CD4-positive, alpha-beta memory T cell (primary cell): ENCODE measurements around the gene MBNL1. TPM values are rescaled to one million over a fixed set of nuclear protein-coding genes. Genes with fewer than 3 reads are reported as not detected.
A peak's percentile ranks its signal among the peaks of the same experiment; 100 is the strongest.

ENCODE experiments used
- CTCF ChIA-PET: fragments of 350-600 bp; sonication (Branson Sonifier 250); formaldehyde crosslinking; loops from one replicate; lab custom pipeline; 2021; ENCODE audit warnings: inconsistent platforms; ENCODE audit not compliant: partially characterized antibody; lab: Charles Lee
- POLR2A ChIA-PET: fragments of 350-600 bp; sonication (Branson Sonifier 250); formaldehyde crosslinking; loops from one replicate; lab custom pipeline; 2021; ENCODE audit not compliant: partially characterized antibody; lab: Charles Lee
- DNase-seq, 5 donors: peaks; one replicate each; pipeline versions ENCODE4 v3.0.0 to v3.0.0-alpha.2; 2020 to 2022; ENCODE audit warnings: mixed read lengths in 1 of 5
- H3K27ac ChIP-seq: one replicate; pipeline ENCODE4 v1.7.0; 2013; ENCODE audit warnings: low read depth, low read length
- H3K27me3 ChIP-seq: 2 replicates; pipeline ENCODE4 v1.7.0; 2013; ENCODE audit warnings: mild to moderate bottlenecking, low read length, moderate library complexity; ENCODE audit not compliant: insufficient read depth
- H3K36me3 ChIP-seq: 2 replicates; pipeline ENCODE4 v1.7.0; 2013; ENCODE audit warnings: mild to moderate bottlenecking, low read length, moderate library complexity; ENCODE audit not compliant: insufficient read depth
- H3K4me1 ChIP-seq: 2 replicates; pipeline ENCODE4 v1.7.0; 2013; ENCODE audit warnings: mild to moderate bottlenecking, low read length, moderate library complexity; ENCODE audit not compliant: insufficient read depth
- H3K4me3 ChIP-seq, 2 donors: one replicate each; pipeline ENCODE4 v1.7.0; 2013; ENCODE audit warnings: low read length in 2 of 2, mild to moderate bottlenecking in 1 of 2
- H3K9me3 ChIP-seq, 2 donors: one replicate each; pipeline ENCODE4 v1.7.0; 2013; ENCODE audit warnings: low read length in 2 of 2, control low read depth in 1 of 2; ENCODE audit not compliant: control insufficient read depth in 1 of 2
- H3K27ac Mint-ChIP-seq, 7 donors: one replicate each; pipeline ENCODE4 v1.8.0; 2020 to 2021; ENCODE audit warnings: mixed read lengths in 7 of 7, mild to moderate bottlenecking in 6 of 7, inconsistent platforms in 3 of 7, moderate library complexity in 3 of 7
- H3K27me3 Mint-ChIP-seq, 2 donors: one replicate each; pipeline ENCODE4 v1.8.0; 2020 to 2021; ENCODE audit warnings: mixed read lengths in 2 of 2
- H3K36me3 Mint-ChIP-seq, 2 donors: one replicate each; pipeline ENCODE4 v1.8.0; 2020 to 2021; ENCODE audit warnings: mixed read lengths in 2 of 2, inconsistent platforms in 1 of 2, mild to moderate bottlenecking in 1 of 2
- H3K4me1 Mint-ChIP-seq, 4 donors: one replicate each; pipeline ENCODE4 v1.8.0; 2020 to 2021; ENCODE audit warnings: mixed read lengths in 4 of 4, mild to moderate bottlenecking in 1 of 4
- H3K4me3 Mint-ChIP-seq, 8 donors: one replicate each; pipeline ENCODE4 v1.8.0; 2020 to 2021; ENCODE audit warnings: mixed read lengths in 8 of 8, mild to moderate bottlenecking in 7 of 8, moderate library complexity in 6 of 8, inconsistent platforms in 3 of 8
- H3K9me3 Mint-ChIP-seq, 8 donors: one replicate each; pipeline ENCODE4 v1.8.0; 2020 to 2021; ENCODE audit warnings: mixed read lengths in 8 of 8, mild to moderate bottlenecking in 5 of 8, inconsistent platforms in 3 of 8, moderate library complexity in 1 of 8
- intact Hi-C: fragments of 100-400 bp; cut with micrococcal nuclease; formaldehyde crosslinking; loops from one replicate; pipeline ENCODE4 v1.15.1; 2023
- polyA plus RNA-seq, 2 donors: library from polyadenylated mRNA; unstranded; fragments of 300-500 nt; fragmentation: Illumina TruSeq; gene quantifications; one replicate each; pipeline ENCODE4 v1.2.3, GENCODE V29; 2021
- total RNA-seq, 2 experiments: library from RNA; stranded (reverse); gene quantifications; one replicate each; pipeline ENCODE4 v1.2.3, GENCODE V29; 2021

Gene MBNL1
- total and polyA plus RNA-seq, 4 experiments from 2014 or later, result 289 to 430 (median 361) TPM

DNA sequence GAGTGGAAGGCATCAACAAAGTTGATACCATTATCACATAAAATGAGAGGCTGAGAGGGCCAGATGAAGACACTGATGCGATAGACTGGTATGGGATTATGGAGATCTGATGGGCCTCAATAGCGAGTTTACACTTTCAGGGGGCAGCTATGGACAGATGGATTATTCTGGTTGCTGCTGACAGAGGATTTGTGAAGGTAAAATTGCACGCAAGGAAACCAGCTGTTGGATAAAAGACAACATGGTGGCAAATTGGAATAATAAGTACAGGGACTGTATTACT lies 203.9 kb downstream of the MBNL1 start:
- CTCF ChIA-PET, result interaction anchor here (0.7 to 2.4 kb wide), 20 partner anchors 10 to 1264 kb away, joined by 3 to 19 read pairs (median 3); no protein-coding TSS in a partner anchor
- Histone ChIP-seq H3K9me3 (no peaks in the 10 kb centered on the region), H3K4me3 (no peak overlapping the region), H3K27ac (peak overlapping the region; percentile 36), H3K4me1 (peaks cover 11% of the 10 kb centered on the region), H3K36me3 (no peaks in the 10 kb centered on the region), H3K27me3 (no peaks in the 10 kb centered on the region)
- Mint-ChIP-seq H3K36me3 (peaks cover 0 to 1% of the 10 kb centered on the region in 2 donors), H3K4me1 (peaks cover 12 to 19% (median 13%) of the 10 kb centered on the region in 4 donors), H3K9me3 (peaks cover 0 to 10% (median 0%) of the 10 kb centered on the region in 8 donors), H3K27me3 (no peaks in the 10 kb centered on the region), H3K4me3 (peak overlapping the region in 6 of 8 donors; percentile 35 to 81 (median 66)), H3K27ac (peak overlapping the region in 6 of 7 donors; percentile 25 to 93 (median 88))
- intact Hi-C loops, result loop anchor here (1.0 to 2.0 kb wide), 4 partner anchors 52 to 446 kb away; no protein-coding TSS in a partner anchor
- POLR2A ChIA-PET, result interaction anchor here (1.1 to 1.9 kb wide), 6 partner anchors 19 to 401 kb away, joined by 3 to 9 read pairs (median 3); no protein-coding TSS in a partner anchor
- no peak for DNase-seq

DNA sequence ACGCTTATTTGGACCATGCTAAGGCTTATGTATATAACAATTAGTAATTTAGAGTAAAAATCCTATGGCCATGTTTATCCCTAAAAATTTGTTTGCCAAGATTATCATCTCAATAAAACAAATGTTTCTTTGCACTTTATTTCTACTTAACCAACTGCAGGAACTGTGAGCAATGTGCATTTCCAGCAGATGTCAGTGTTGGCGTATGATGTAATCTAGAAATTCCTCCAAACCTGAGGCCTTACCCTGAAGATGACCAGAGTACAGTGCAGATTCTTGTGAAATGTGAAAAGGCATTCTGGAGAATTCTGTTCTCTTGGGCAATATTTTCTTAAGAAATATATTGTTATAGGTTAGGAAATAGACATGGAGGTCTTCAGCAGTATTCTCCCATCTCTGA lies 205.9 kb downstream of the MBNL1 start:
- DNase-seq, result no peak

DNA sequence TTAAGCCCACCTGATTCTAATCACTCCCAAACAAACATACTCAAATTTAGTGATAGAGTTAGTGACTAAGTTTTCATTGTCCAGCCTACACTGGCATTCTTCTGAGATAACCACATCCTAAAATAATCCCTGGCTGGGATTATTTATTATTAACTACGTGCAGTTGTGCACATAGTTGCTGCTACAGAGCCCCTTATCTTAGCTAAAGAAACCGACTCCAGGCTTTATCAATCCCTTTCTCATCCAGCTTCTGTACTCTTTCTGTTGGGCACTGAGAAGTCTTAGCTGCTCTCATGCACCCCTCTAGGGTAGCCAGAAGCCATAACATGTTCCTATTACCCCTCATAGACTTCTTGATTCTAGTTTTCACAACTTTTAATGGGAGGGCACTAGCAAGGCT lies 208.7 kb downstream of the MBNL1 start:
- no peak overlapping the region for H3K27ac Mint-ChIP-seq
- ChIA-PET CTCF (interaction anchor here (1.1 kb wide), 1 partner anchor 11 kb away, joined by 5 read pairs; no protein-coding TSS in a partner anchor), POLR2A (no interaction called here)
- no peak for DNase-seq
- H3K4me3 Mint-ChIP-seq, result no peak overlapping the region
- Histone ChIP-seq H3K27me3 (no peaks in the 10 kb centered on the region), H3K36me3 (no peaks in the 10 kb centered on the region), H3K9me3 (no peaks in the 10 kb centered on the region), H3K4me3 (no peak overlapping the region), H3K4me1 (peaks cover 2% of the 10 kb centered on the region), H3K27ac (no peak overlapping the region)
- H3K9me3 Mint-ChIP-seq, result peaks cover 0 to 18% (median 10%) of the 10 kb centered on the region in 8 donors
- intact Hi-C loops, result no loop called here
- peaks cover 3 to 5% (median 5%) of the 10 kb centered on the region in 4 donors for H3K4me1 Mint-ChIP-seq
- H3K27me3 Mint-ChIP-seq, result peaks cover 4 to 14% of the 10 kb centered on the region in 2 donors
- peaks cover 5 to 17% of the 10 kb centered on the region in 2 donors for H3K36me3 Mint-ChIP-seq

More for the DNA sequence above, 205.9 kb downstream of the MBNL1 start:
- H3K27me3 Mint-ChIP-seq, result peaks cover 0 to 3% of the 10 kb centered on the region in 2 donors
- H3K9me3 ChIP-seq, result no peaks in the 10 kb centered on the region
- no peaks in the 10 kb centered on the region for H3K36me3 ChIP-seq
- no peak overlapping the region for H3K4me3 ChIP-seq
- no peak overlapping the region for H3K4me3 Mint-ChIP-seq
- ChIA-PET POLR2A (no interaction called here), CTCF (interaction anchor here (0.8 to 1.2 kb wide), 3 partner anchors 8 to 402 kb away, joined by 3 to 7 read pairs (median 5); no protein-coding TSS in a partner anchor)
- H3K27ac Mint-ChIP-seq, result no peak overlapping the region
- H3K36me3 Mint-ChIP-seq, result peaks cover 0 to 1% of the 10 kb centered on the region in 2 donors
- no peaks in the 10 kb centered on the region for H3K27me3 ChIP-seq
- peaks cover 12 to 19% (median 13%) of the 10 kb centered on the region in 4 donors for H3K4me1 Mint-ChIP-seq
- no peak overlapping the region for H3K27ac ChIP-seq
- H3K9me3 Mint-ChIP-seq, result peaks cover 0 to 10% (median 0%) of the 10 kb centered on the region in 8 donors
- intact Hi-C loops, result no loop called here
- H3K4me1 ChIP-seq, result peaks cover 11% of the 10 kb centered on the region

DNA sequence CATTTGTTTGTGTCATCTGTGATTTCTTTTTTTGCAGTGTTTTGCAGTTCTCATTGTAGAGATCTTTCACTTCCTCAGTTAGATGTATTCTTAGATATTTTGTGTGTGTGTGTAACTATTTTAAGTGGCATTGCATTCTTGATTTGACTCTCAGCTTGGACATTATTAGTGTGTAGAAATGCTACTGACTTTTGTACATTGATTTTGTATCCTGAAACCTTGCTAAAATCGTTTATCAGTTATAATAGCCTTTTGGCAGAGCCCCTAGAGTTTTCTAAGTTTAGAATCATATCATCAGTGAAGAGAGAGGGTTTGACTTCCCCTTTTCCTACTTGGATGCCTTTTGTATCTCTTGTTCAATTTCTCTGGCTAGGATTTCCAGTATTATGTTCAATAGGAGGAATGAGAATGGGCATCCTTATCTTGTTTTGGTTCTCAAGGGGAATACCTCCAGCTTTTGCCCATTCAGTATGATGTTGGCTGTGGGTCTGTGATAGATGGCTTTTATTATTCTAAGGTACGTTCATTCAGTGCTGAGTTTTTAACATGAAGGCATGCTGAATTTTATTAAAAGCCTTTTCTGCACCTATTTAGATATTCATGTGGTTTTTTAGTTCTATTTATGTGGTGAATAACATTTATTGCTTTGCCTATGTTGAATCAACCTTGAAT lies 211.7 kb downstream of the MBNL1 start:
- H3K4me3 Mint-ChIP-seq, result no peak overlapping the region
- DNase-seq, result no peak
- Histone ChIP-seq H3K27ac (no peak overlapping the region), H3K36me3 (no peaks in the 10 kb centered on the region), H3K9me3 (no peaks in the 10 kb centered on the region), H3K27me3 (peaks cover 4% of the 10 kb centered on the region), H3K4me1 (no peaks in the 10 kb centered on the region), H3K4me3 (no peak overlapping the region)
- intact Hi-C loops, result no loop called here
- no peak overlapping the region for H3K27ac Mint-ChIP-seq
- ChIA-PET POLR2A (no interaction called here), CTCF (no interaction called here)
- H3K9me3 Mint-ChIP-seq, result peaks cover 0 to 35% (median 21%) of the 10 kb centered on the region in 8 donors
- H3K36me3 Mint-ChIP-seq, result peaks cover 10 to 28% of the 10 kb centered on the region in 2 donors
- peaks cover 7 to 22% of the 10 kb centered on the region in 2 donors for H3K27me3 Mint-ChIP-seq
- no peaks in the 10 kb centered on the region for H3K4me1 Mint-ChIP-seq

DNA sequence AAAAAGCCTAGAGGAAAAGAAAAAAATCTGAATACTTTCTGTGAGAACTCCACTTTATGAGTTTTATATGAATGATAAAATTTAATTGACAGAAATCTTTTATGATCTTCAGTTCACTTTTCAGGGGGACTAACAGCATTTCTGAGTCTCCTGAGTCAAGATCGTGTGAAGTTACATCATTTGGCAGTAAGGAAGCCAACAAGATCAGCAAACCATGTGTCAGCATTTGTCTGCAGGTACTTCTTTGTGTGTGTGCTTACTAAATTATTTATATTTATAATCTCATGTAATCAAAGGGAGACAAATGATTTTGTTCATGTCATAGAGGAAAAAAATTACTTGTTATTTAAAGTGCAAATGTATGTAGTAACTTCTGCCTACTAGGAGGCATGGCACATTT lies 217.6 kb downstream of the MBNL1 start:
- no peak for DNase-seq
- no peaks in the 10 kb centered on the region for H3K4me1 Mint-ChIP-seq
- no peak overlapping the region for H3K27ac Mint-ChIP-seq
- Histone ChIP-seq H3K36me3 (no peaks in the 10 kb centered on the region), H3K4me3 (no peak overlapping the region), H3K27ac (no peak overlapping the region), H3K27me3 (peaks cover 4% of the 10 kb centered on the region), H3K4me1 (no peaks in the 10 kb centered on the region), H3K9me3 (no peaks in the 10 kb centered on the region)
- H3K27me3 Mint-ChIP-seq, result peaks cover 11 to 12% of the 10 kb centered on the region in 2 donors
- peaks cover 10 to 36% of the 10 kb centered on the region in 2 donors for H3K36me3 Mint-ChIP-seq
- intact Hi-C loops, result no loop called here
- no peak overlapping the region for H3K4me3 Mint-ChIP-seq
- H3K9me3 Mint-ChIP-seq, result peaks cover 0 to 29% (median 20%) of the 10 kb centered on the region in 8 donors
- CTCF ChIA-PET, result interaction anchor here (1.0 kb wide), 1 partner anchor 14 kb away, joined by 4 read pairs; no protein-coding TSS in a partner anchor
- POLR2A ChIA-PET, result no interaction called here

DNA sequence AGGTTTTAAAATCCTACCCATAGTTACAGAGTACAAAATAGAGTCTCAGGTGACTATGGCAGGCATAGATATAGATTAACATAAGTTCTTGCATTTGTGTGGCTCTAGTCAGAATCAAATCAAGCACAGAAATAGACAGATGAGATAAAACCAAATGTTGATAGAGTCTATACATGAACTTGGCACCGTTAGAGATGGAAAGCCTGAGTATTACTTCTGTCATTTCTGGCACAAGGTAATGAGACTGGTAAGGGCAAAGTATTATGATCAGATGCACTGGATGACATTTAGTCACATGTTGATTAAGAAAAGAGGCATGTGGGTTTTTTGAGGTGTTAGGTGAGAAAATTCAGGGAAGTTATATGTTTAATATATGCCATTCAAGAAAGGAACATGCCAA lies 219.7 kb downstream of the MBNL1 start:
- H3K36me3 ChIP-seq, result no peaks in the 10 kb centered on the region
- H3K27ac Mint-ChIP-seq, result no peak overlapping the region
- peaks cover 1 to 18% of the 10 kb centered on the region in 2 donors for H3K36me3 Mint-ChIP-seq
- no peak for DNase-seq
- H3K27me3 ChIP-seq, result peaks cover 4% of the 10 kb centered on the region
- H3K4me3 Mint-ChIP-seq, result no peak overlapping the region
- POLR2A ChIA-PET, result no interaction called here
- intact Hi-C loops, result no loop called here
- H3K4me1 Mint-ChIP-seq, result no peaks in the 10 kb centered on the region
- H3K27me3 Mint-ChIP-seq, result peaks cover 3 to 9% of the 10 kb centered on the region in 2 donors
- no peaks in the 10 kb centered on the region for H3K4me1 ChIP-seq
- H3K4me3 ChIP-seq, result no peak overlapping the region
- no peaks in the 10 kb centered on the region for H3K9me3 ChIP-seq
- no peak overlapping the region for H3K27ac ChIP-seq
- CTCF ChIA-PET, result no interaction called here
- H3K9me3 Mint-ChIP-seq, result peaks cover 0 to 10% (median 5%) of the 10 kb centered on the region in 8 donors

DNA sequence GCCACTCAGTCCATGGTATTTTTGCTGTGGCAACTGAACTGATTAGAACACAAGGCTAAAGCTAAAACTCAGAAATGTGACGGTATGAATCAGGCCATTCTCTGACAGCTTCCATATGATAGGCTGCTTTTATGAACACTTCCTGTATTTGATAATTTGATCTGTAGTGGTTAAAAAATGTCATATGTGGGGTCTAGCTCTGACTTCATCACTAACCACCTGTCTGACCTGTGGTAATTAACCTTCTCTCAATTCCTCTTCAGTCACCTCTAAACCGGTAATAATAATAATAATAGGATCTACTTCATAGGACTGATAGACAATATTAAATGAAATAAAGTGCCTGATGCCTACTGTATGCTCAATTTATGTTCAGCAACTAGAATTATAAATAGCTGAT lies 223.2 kb downstream of the MBNL1 start:
- Mint-ChIP-seq H3K27me3 (peaks cover 0 to 6% of the 10 kb centered on the region in 2 donors), H3K4me3 (no peak overlapping the region), H3K36me3 (peaks cover 1 to 10% of the 10 kb centered on the region in 2 donors), H3K9me3 (no peaks in the 10 kb centered on the region), H3K4me1 (peaks cover 0 to 3% (median 0%) of the 10 kb centered on the region in 4 donors), H3K27ac (no peak overlapping the region)
- Histone ChIP-seq H3K4me1 (no peaks in the 10 kb centered on the region), H3K4me3 (no peak overlapping the region), H3K27ac (no peak overlapping the region), H3K36me3 (no peaks in the 10 kb centered on the region), H3K9me3 (no peaks in the 10 kb centered on the region), H3K27me3 (no peaks in the 10 kb centered on the region)
- POLR2A ChIA-PET, result interaction anchor here (0.5 to 1.2 kb wide), 2 partner anchors 20 to 641 kb away, joined by 3 read pairs; no protein-coding TSS in a partner anchor
- CTCF ChIA-PET, result interaction anchor here (1.0 kb wide), 1 partner anchor 20 kb away, joined by 4 read pairs; no protein-coding TSS in a partner anchor
- intact Hi-C loops, result no loop called here
- DNase-seq, result no peak
